ENCODE data around the gene OOSP2. TPM values are rescaled to one million over a fixed set of nuclear protein-coding genes. Genes with fewer than 3 reads are reported as not detected.

The OOSP2 gene
- total RNA-seq, 1 experiment from 2014 or later, result not detected

GRCh38 chr11:60088364-60088763 lies 48.2 kb downstream of the OOSP2 start, which contains the start of gene MS4A2:
TSS of gene MS4A2 (plus strand) at chr11:60088664. CDS start at chr11:60088766, 102 bp downstream.
- Histone ChIP-seq H3K9ac (ENCODE audit: low read length) (no peak within 1 kb of the TSS), H3F3A (ENCODE audit: low read length, unreplicated experiment) (no peaks in the 10 kb centered on the region), H3K4me3 (ENCODE audit: low read length) (no peak within 1 kb of the TSS), H3K9me2 (replicated peaks; ENCODE audit: low read length) (no peaks in the 10 kb centered on the region), H4K20me1 (ENCODE audit: low read length) (no peaks in the 10 kb centered on the region), H3K4me1 (ENCODE audit: insufficient read depth, low read length) (0 out of 2 replicates have a peak, but pooled peaks cover 3% of the 10 kb centered on the region), H3K27me3 (ENCODE audit: low read length) (no peaks in the 10 kb centered on the region), H3K4me2 (ENCODE audit: low read length) (no peak within 1 kb of the TSS), H2AFZ (ENCODE audit: low read length) (no peak within 1 kb of the TSS), H3K36me3 (ENCODE audit: low read depth, low read length) (no peaks in the 10 kb centered on the region), H3K79me2 (ENCODE audit: low read length) (no peaks in the 10 kb centered on the region), H3K9me3 (ENCODE audit: low read length) (no peaks in the 10 kb centered on the region), H3K27ac (ENCODE audit: low read length) (no peak within 1 kb of the TSS)
- CTCF ChIA-PET, result no interaction called here
- DNase-seq (no peak), ATAC-seq (no peak)
- TF ChIP-seq EZH2 (IDR thresholded peaks at IDR 0.05; ENCODE audit: low read length, unreplicated experiment), result no peak
- no TSS peak for BruUV-seq (replicated peaks)
- intact Hi-C loops (cut with micrococcal nuclease), result no loop called here
- POLR2A ChIA-PET (ENCODE audit: unreplicated experiment), result no interaction called here

GRCh38 chr11:60095477-60096120 lies 55.4 kb downstream of the OOSP2 start:
- H3K4me3 ChIP-seq (ENCODE audit: low read length), result no peak overlapping the region
- ChIA-PET CTCF (no interaction called here), POLR2A (ENCODE audit: unreplicated experiment) (no interaction called here)
- no peaks in the 10 kb centered on the region for H3K9me3 ChIP-seq (ENCODE audit: low read length)
- ATAC-seq, result no peak
- H3K9me2 ChIP-seq (replicated peaks; ENCODE audit: low read length), result no peaks in the 10 kb centered on the region
- intact Hi-C loops (cut with micrococcal nuclease), result no loop called here
- no peak overlapping the region for H3K27ac ChIP-seq (ENCODE audit: low read length)
- no peaks in the 10 kb centered on the region for H4K20me1 ChIP-seq (ENCODE audit: low read length)
- no peaks in the 10 kb centered on the region for H3K27me3 ChIP-seq (ENCODE audit: low read length)
- no peak overlapping the region for H3K9ac ChIP-seq (ENCODE audit: low read length)
- DNase-seq, result no peak
- no peaks in the 10 kb centered on the region for H3K36me3 ChIP-seq (ENCODE audit: low read depth, low read length)
- no peak overlapping the region for H3K4me2 ChIP-seq (ENCODE audit: low read length)
- no TSS peak for BruUV-seq (replicated peaks)
- H3F3A ChIP-seq (ENCODE audit: low read length, unreplicated experiment), result no peaks in the 10 kb centered on the region
- TF ChIP-seq, protein P1, sequence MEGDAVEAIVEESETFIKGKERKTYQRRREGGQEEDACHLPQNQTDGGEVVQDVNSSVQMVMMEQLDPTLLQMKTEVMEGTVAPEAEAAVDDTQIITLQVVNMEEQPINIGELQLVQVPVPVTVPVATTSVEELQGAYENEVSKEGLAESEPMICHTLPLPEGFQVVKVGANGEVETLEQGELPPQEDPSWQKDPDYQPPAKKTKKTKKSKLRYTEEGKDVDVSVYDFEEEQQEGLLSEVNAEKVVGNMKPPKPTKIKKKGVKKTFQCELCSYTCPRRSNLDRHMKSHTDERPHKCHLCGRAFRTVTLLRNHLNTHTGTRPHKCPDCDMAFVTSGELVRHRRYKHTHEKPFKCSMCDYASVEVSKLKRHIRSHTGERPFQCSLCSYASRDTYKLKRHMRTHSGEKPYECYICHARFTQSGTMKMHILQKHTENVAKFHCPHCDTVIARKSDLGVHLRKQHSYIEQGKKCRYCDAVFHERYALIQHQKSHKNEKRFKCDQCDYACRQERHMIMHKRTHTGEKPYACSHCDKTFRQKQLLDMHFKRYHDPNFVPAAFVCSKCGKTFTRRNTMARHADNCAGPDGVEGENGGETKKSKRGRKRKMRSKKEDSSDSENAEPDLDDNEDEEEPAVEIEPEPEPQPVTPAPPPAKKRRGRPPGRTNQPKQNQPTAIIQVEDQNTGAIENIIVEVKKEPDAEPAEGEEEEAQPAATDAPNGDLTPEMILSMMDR (conservative IDR thresholded peaks at IDR 0.05; ENCODE audit: low read depth, low read length), result no peak
- no peaks in the 10 kb centered on the region for H3K79me2 ChIP-seq (ENCODE audit: low read length)
- peaks cover 6% of the 10 kb centered on the region; the same call in 1 of the 2 replicates for H3K4me1 ChIP-seq (ENCODE audit: insufficient read depth, low read length)
- no peak overlapping the region for H2AFZ ChIP-seq (ENCODE audit: low read length)

- POLR2A ChIA-PET (ENCODE audit: unreplicated experiment), result no interaction called here
- no peaks in the 10 kb centered on the region for H4K20me1 ChIP-seq (ENCODE audit: low read length)
- no peak for DNase-seq
- BruUV-seq (replicated peaks), result no TSS peak
- H3K4me2 ChIP-seq (ENCODE audit: low read length), result no peak overlapping the region
- H3K36me3 ChIP-seq (ENCODE audit: low read depth, low read length), result no peaks in the 10 kb centered on the region
- peaks cover 6% of the 10 kb centered on the region; the same call in 1 of the 2 replicates for H3K4me1 ChIP-seq (ENCODE audit: insufficient read depth, low read length)
- H3K9me3 ChIP-seq (ENCODE audit: low read length), result no peaks in the 10 kb centered on the region
- no peak overlapping the region for H3K27ac ChIP-seq (ENCODE audit: low read length)
- H3K4me3 ChIP-seq (ENCODE audit: low read length), result no peak overlapping the region
- intact Hi-C loops (cut with micrococcal nuclease), result no loop called here
- CTCF ChIA-PET, result no interaction called here
- H2AFZ ChIP-seq (ENCODE audit: low read length), result no peak overlapping the region
- H3K79me2 ChIP-seq (ENCODE audit: low read length), result no peaks in the 10 kb centered on the region
- no peak overlapping the region for H3K9ac ChIP-seq (ENCODE audit: low read length)
- H3K9me2 ChIP-seq (replicated peaks; ENCODE audit: low read length), result no peaks in the 10 kb centered on the region
- no peak for ATAC-seq
- H3F3A ChIP-seq (ENCODE audit: low read length, unreplicated experiment), result no peaks in the 10 kb centered on the region
- no peaks in the 10 kb centered on the region for H3K27me3 ChIP-seq (ENCODE audit: low read length)
- TF ChIP-seq, protein P1 (conservative IDR thresholded peaks at IDR 0.05; ENCODE audit: low read depth, low read length), result no peak
- TF ChIP-seq EZH2 (IDR thresholded peaks at IDR 0.05; ENCODE audit: low read length, unreplicated experiment), result no peak
- no peak for TF ChIP-seq EZH2phosphoT487 (IDR thresholded peaks at IDR 0.05; ENCODE audit: borderline replicate concordance, low read length)
These were observed 57.0 kb downstream of the OOSP2 start for GRCh38 chr11:60097189-60097588.

Other genes starting within 250 kb of the OOSP2 start
- gene MRPL16, start 229.6 kb upstream of the OOSP2 start, total RNA-seq (2014; rRNA removed), result 111 and 123 TPM in 2 replicates
- not detected in 2 replicates for gene CBLIF, start 194.9 kb upstream of the OOSP2 start, total RNA-seq (2014; rRNA removed)
- gene TCN1, start 173.9 kb upstream of the OOSP2 start, total RNA-seq (2014; rRNA removed), result 7.4 and 14.8 TPM in 2 replicates
- gene OOSP3, start 161.6 kb upstream of the OOSP2 start, total RNA-seq (2014; rRNA removed), result not detected in 2 replicates
- gene OOSP1, start 102.0 kb upstream of the OOSP2 start, total RNA-seq (2014; rRNA removed), result not detected in 2 replicates
- not detected in 2 replicates for gene OOSP4A, start 76.4 kb upstream of the OOSP2 start, total RNA-seq (2014; rRNA removed)
- not detected in 2 replicates for gene OOSP4B, start 23.2 kb upstream of the OOSP2 start, total RNA-seq (2014; rRNA removed)
- gene MS4A3, start 16.3 kb downstream of the OOSP2 start, total RNA-seq (2014; rRNA removed), result not detected in 2 replicates
- not detected in 2 replicates for gene MS4A2, start 48.3 kb downstream of the OOSP2 start, total RNA-seq (2014; rRNA removed)
- not detected in 2 replicates for gene MS4A6A, start 142.7 kb downstream of the OOSP2 start, total RNA-seq (2014; rRNA removed)
- gene MS4A4E, start 202.7 kb downstream of the OOSP2 start, total RNA-seq (2014; rRNA removed), result not detected in 2 replicates
- not detected in 2 replicates for gene MS4A4A, start 240.3 kb downstream of the OOSP2 start, total RNA-seq (2014; rRNA removed)

Measured in PC-3 (cell line).